Endodermal cell (in vitro differentiated cells): Measurements from ENCODE around the gene NUDT5. TPM values are rescaled to one million over a fixed set of nuclear protein-coding genes. Genes with fewer than 3 reads are reported as not detected.

Source experiments
- DNase-seq: peaks from one replicate; pipeline ENCODE4 v3.0.0-alpha.2; 2017
- H3K27ac ChIP-seq: 2 replicates; pipeline ENCODE4 v1.5.1; 2013; ENCODE audit warnings: mild to moderate bottlenecking, low read depth, low read length, moderate library complexity
- H3K27me3 ChIP-seq: 2 replicates; pipeline ENCODE4 v1.6.1; 2013; ENCODE audit warnings: mild to moderate bottlenecking, low read length, moderate library complexity; ENCODE audit not compliant: insufficient read depth, control insufficient read depth, poor library complexity, severe bottlenecking
- H3K36me3 ChIP-seq: 2 replicates; pipeline ENCODE4 v1.7.0; 2013; ENCODE audit warnings: mild to moderate bottlenecking, low read length, moderate library complexity; ENCODE audit not compliant: control insufficient read depth, insufficient read depth
- H3K4me1 ChIP-seq: one replicate; pipeline ENCODE4 v1.7.0; 2013; ENCODE audit warnings: low read length; ENCODE audit not compliant: control insufficient read depth, insufficient read depth
- H3K4me3 ChIP-seq: 2 replicates; pipeline ENCODE4 v1.5.1; 2013; ENCODE audit warnings: mild to moderate bottlenecking, low read length, moderate library complexity
- H3K9ac ChIP-seq: 2 replicates; pipeline ENCODE4 v1.6.1; 2013; ENCODE audit warnings: mild to moderate bottlenecking, low read length, moderate library complexity; ENCODE audit not compliant: poor library complexity, severe bottlenecking; ENCODE audit errors: extremely low read depth
- H3K9me3 ChIP-seq: 2 replicates; pipeline ENCODE4 v1.6.1; 2013; ENCODE audit warnings: mild to moderate bottlenecking, low read length, moderate library complexity; ENCODE audit not compliant: control insufficient read depth
- H3K27ac Mint-ChIP-seq: 2 replicates; pipeline ENCODE4 v1.8.0; 2020; ENCODE audit warnings: mixed read lengths
- H3K27me3 Mint-ChIP-seq: 2 replicates; pipeline ENCODE4 v1.8.0; 2021; ENCODE audit warnings: mild to moderate bottlenecking, mixed read lengths; ENCODE audit not compliant: insufficient read depth
- H3K36me3 Mint-ChIP-seq: 2 replicates; pipeline ENCODE4 v1.8.0; 2020; ENCODE audit warnings: low read depth, mixed read lengths
- H3K4me1 Mint-ChIP-seq: 2 replicates; pipeline ENCODE4 v1.8.0; 2020; ENCODE audit warnings: mixed read lengths
- H3K4me3 Mint-ChIP-seq: 2 replicates; pipeline ENCODE4 v1.8.0; 2020; ENCODE audit warnings: mild to moderate bottlenecking, moderate library complexity, mixed read lengths
- H3K9me3 Mint-ChIP-seq: 2 replicates; pipeline ENCODE4 v1.8.0; 2020; ENCODE audit warnings: mild to moderate bottlenecking, mixed read lengths
- CTCF ChIP-seq: fragments of 200-600 bp; sonication (generic); conservative IDR thresholded peaks from 2 replicates; pipeline ENCODE4 v1.5.0; 2021; ENCODE audit warnings: antibody characterized with exemption, mild to moderate bottlenecking
- WGBS, 2 experiments: methylation state at CpG; one replicate each; pipeline versions ENCODE4 v1.1.5 to v1.1.7; 2013; ENCODE audit warnings: missing lambda C conversion rate in 2 of 2, mixed read lengths in 1 of 2; ENCODE audit not compliant: insufficient coverage in 1 of 2, insufficient read length in 1 of 2; 5-methylcytosine and 5-hydroxymethylcytosine counted together
- total RNA-seq, 2 donors: library from RNA; stranded (reverse); fragmentation: NEBNext Ultra II Directional in 1 of 2; extraction: Animal tissue kit (Norgen Biotek cat#: 25700) in 1 of 2; gene quantifications; 2 replicates in 1 of 2; 3 replicates in 1 of 2; pipeline ENCODE4 v1.2.1, GENCODE V29; 2021

Gene NUDT5
- total RNA-seq, 2 donors from 2014 or later, result 88.7 to 93.9 TPM

- H3K27ac Mint-ChIP-seq, result no peak overlapping the region
- H3K27me3 ChIP-seq, result no peaks in the 10 kb centered on the region
- no peak for DNase-seq
- H3K9ac ChIP-seq, result no peak overlapping the region
- peaks cover 45% of the 10 kb centered on the region for H3K9me3 Mint-ChIP-seq
- WGBS, 2 experiments, result 92% methylated on average over 2 of the region's 2 CpGs; no CpG with 5 or more reads in 1 of the 2 experiments
- H3K9me3 ChIP-seq, result peaks cover 34% of the 10 kb centered on the region
- H3K36me3 Mint-ChIP-seq, result peaks cover 82% of the 10 kb centered on the region
- H3K4me3 ChIP-seq, result no peak overlapping the region
- no peaks in the 10 kb centered on the region for H3K4me1 Mint-ChIP-seq
- H3K4me3 Mint-ChIP-seq, result no peak overlapping the region
- no peak overlapping the region for H3K27ac ChIP-seq
- H3K36me3 ChIP-seq, result peaks cover 68% of the 10 kb centered on the region
- no peaks in the 10 kb centered on the region for H3K27me3 Mint-ChIP-seq
- no peaks in the 10 kb centered on the region for H3K4me1 ChIP-seq
- TF ChIP-seq CTCF, result no peak
These were observed 29.8 kb upstream of the NUDT5 start for GRCh38 chr10:12225444-12225843.

- DNase-seq, result no peak
- H3K4me3 Mint-ChIP-seq, result no peak overlapping the region
- peaks cover 74% of the 10 kb centered on the region for H3K36me3 ChIP-seq
- WGBS, 2 experiments, result 95 to 100% methylated on average over 4 to 9 of the region's 10 CpGs
- no peak overlapping the region for H3K4me3 ChIP-seq
- peaks cover 37% of the 10 kb centered on the region for H3K9me3 Mint-ChIP-seq
- peak overlapping the region; percentile 7 for H3K27ac Mint-ChIP-seq
- H3K27ac ChIP-seq, result no peak overlapping the region
- TF ChIP-seq CTCF, result no peak
- H3K4me1 Mint-ChIP-seq, result no peaks in the 10 kb centered on the region
- H3K4me1 ChIP-seq, result no peaks in the 10 kb centered on the region
- no peaks in the 10 kb centered on the region for H3K27me3 Mint-ChIP-seq
- peaks cover 78% of the 10 kb centered on the region for H3K36me3 Mint-ChIP-seq
- H3K9me3 ChIP-seq, result peaks cover 24% of the 10 kb centered on the region
- no peaks in the 10 kb centered on the region for H3K27me3 ChIP-seq
- H3K9ac ChIP-seq, result no peak overlapping the region
These were observed 25.9 kb upstream of the NUDT5 start for GRCh38 chr10:12221323-12222298.

DNA sequence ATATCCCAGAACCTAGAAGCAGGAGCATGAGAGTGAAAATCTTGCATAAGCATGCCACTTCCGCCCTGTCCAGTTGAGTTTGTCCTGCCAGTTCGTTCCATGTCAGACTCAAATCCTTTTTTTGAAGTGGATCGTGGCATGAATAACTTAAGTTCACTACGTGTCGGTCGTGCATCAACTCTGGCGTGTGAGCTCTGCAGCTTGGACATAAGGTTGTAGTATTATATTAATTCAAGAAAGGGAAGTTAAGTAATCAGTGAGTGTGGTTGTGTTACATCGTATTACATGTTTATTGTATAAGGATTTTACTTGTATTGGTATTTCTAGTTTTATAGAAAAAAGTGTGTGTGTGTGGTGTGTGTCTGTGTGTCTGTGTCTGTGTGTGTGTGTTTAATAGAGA, 23.3 kb upstream of the NUDT5 start:
- WGBS, 2 experiments, result 94 to 98% methylated on average over 6 to 8 of the region's 8 CpGs

More for the DNA sequence above, 23.3 kb upstream of the NUDT5 start:
- H3K4me1 Mint-ChIP-seq, result no peaks in the 10 kb centered on the region
- H3K9me3 Mint-ChIP-seq, result peaks cover 14% of the 10 kb centered on the region
- no peak overlapping the region for H3K27ac Mint-ChIP-seq
- H3K36me3 Mint-ChIP-seq, result peaks cover 63% of the 10 kb centered on the region
- no peak overlapping the region for H3K4me3 Mint-ChIP-seq
- Histone ChIP-seq H3K4me3 (no peak overlapping the region), H3K9me3 (peaks cover 8% of the 10 kb centered on the region), H3K27ac (no peak overlapping the region), H3K27me3 (no peaks in the 10 kb centered on the region), H3K9ac (no peak overlapping the region), H3K4me1 (no peaks in the 10 kb centered on the region), H3K36me3 (peaks cover 77% of the 10 kb centered on the region)
- no peak for DNase-seq
- H3K27me3 Mint-ChIP-seq, result no peaks in the 10 kb centered on the region
- no peak for TF ChIP-seq CTCF
